Stimulated activated CD8-positive, alpha-beta memory T cell treated with anti-CD3 and anti-CD28 coated beads, Interleukin-2, amount 100 ng/mL, for 1 hour (primary cell): ENCODE data around the gene NBEAL1.
"Not testable (repeated sequence)": the region's sequence is repeated elsewhere in the genome, so short reads cannot be mapped to it uniquely, and the experiment has no call there.

Experiments used
- DNase-seq, 2 donors: peaks; one replicate each; pipeline ENCODE4 v3.0.0-alpha.2; 2020; ENCODE audit warnings: low read depth in 2 of 2

Gene NBEAL1

DNA sequence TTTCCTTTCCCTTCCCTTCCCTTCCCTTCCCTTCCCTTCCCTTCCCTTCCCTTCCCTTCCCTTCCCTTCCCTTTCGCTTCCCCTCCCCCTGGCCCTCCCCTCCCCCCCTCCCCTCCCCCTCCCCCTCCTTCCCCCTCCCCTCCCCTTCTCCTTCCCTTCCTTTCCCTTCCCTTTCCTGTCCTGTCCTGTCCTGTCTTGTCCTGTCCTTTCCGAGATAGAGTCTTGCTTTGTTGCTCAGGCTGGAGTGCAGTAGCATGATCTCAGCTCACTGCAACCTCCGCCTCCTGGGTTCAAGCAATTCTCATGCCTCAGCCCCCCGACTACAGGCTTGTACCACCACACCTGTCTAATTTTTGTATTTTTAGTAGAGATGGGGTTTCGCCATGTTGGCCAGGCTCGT lies 24.5 kb downstream of the NBEAL1 start:
- DNase-seq = not testable (repeated sequence)

- no peak for DNase-seq
These were observed 26.4 kb downstream of the NBEAL1 start for GRCh38 chr2:203040966-203041521.

DNA sequence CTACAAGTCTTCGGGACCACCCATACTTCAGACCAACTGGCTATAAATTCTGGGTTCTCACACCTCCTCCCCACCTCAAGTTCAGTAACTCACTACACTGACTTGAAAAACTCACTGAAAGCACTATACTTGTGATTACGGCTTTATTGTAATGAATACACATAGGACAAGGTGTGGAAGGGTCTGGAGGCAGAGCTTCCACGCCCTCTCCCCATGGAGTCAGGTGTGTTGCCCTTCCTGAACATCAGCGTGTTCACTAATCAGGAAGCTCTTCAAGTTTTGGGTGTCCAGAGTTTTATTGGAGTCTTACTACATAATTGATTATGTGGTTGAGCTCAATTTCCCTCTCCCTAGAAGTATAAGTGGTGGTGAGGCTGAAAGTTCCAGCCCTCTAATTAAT lies 27.5 kb downstream of the NBEAL1 start:
- DNase-seq = no peak

GRCh38 chr2:203043226-203043625 lies 28.6 kb downstream of the NBEAL1 start:
- no peak for DNase-seq

GRCh38 chr2:203045867-203046266 lies 31.2 kb downstream of the NBEAL1 start:
- no peak for DNase-seq

GRCh38 chr2:203052539-203052938 lies 37.9 kb downstream of the NBEAL1 start:
- no peak for DNase-seq

- no peak for DNase-seq
These were observed 45.0 kb downstream of the NBEAL1 start for GRCh38 chr2:203059567-203060240.

DNA sequence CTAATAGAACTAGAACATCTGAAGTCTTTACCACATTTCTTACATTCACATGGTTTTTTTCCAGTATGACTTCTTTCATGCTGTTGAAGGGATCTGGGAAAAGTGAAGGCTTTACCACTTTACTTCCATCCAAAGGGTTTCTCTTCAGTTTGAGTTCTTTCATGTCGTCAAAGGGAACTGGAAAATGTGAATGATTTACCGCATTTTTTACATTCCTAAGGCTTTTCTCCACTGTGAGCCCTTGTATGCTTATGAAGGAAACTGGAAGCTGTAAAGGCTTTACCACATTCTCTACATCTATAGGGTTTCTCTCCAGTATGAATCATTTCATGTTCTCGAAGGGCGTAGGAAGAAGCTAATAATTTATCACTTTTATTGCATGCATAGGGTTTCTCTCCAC lies 46.7 kb downstream of the NBEAL1 start:
- no peak for DNase-seq

- DNase-seq = no peak
These were observed 47.5 kb downstream of the NBEAL1 start for GRCh38 chr2:203062126-203062525.

DNA sequence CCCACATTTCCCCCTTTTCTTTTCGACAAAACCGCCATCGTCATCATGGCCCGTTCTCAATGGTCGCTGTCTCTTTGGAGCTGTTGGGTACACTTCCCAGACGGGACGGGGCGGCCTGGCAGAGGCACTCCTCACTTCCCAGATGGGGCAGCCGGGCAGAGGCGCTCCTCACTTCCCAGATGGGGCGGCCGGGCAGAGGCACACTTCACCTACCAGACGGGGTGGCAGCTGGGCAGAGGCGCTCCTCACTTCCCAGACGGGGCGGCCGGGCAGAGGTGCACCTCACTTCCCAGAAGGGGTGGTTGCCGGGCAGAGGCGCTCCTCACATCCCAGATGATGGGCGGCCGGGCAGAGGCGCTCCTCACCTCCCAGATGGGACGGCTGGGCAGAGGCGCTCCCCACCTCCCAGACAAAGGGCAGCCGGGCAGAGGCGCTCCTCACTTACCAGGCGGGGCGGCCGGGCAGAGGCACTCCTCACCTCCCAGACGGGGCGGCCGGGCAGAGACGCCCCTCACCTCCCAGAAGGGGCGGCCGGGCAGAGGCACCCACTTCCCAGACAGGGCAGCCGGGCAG lies 51.9 kb downstream of the NBEAL1 start:
- not testable (repeated sequence) for DNase-seq

- DNase-seq = no peak
These were observed 56.0 kb downstream of the NBEAL1 start for GRCh38 chr2:203070701-203071100.

DNA sequence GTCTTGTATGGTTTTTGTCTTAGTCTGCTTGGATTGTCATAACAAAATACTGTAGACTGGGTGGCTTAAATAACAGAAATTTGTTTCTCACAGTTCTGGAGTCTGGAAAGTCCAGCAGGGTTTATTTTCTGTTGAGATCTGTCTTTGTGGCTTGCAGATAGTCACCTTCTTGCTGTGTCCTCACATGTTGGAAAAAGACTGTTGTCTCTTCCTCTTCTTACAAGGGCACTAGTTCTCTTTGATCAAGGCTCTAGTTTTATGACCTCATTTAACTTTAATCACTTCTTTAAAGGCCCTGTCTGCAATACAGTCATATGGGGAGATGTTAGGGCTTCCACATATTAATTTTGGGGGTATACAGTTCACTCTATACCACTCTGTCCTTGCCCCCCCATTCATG lies 56.5 kb downstream of the NBEAL1 start:
- no peak for DNase-seq

GRCh38 chr2:203072371-203072770 lies 57.7 kb downstream of the NBEAL1 start:
- no peak for DNase-seq

DNA sequence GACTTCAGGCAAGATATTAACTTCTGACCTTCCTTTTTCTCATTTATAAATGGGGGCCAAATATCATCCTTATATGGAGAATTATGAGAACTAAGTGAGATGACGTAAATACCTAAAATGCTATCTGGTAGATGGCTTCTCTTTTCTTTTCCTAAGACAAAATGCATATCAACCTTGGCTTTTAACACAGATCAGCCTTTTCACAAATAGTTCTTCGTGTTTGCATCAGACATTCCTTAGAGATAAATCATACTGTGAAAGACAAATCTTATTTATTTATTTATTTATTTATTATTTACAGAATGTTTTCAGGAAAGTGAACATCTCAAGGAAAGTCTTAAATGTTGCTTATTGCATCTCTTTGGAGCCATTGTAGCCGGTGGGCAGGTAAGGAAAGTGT lies 62.8 kb downstream of the NBEAL1 start:
- DNase-seq = no peak

DNA sequence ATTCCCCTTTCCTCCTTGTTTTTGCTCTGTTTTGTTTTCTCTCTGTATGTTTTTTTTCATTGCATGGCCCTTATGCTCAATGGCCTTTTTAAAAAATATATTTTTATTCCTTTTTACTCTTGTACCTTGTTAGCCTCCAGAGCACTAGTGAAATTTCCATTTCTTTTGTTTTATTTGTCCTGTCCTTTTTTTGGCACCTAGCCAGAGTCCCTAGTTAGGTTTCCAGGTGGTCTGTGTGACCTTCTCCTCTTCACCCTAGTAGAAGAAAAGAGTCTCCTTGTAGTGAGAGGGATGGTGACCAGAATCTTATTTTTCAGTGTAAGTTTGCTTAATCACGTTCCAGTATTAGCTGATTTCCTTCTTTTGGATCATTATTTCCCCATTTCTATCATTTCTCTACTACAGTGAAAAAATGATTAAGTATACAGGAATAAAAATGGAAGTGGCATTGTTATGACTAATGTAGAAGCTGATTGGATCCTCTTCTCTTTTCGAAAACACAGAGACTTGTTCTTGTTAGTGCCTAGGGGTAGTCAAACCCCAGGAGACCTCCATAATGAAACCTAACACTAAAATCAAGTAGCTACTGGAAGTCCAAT lies 65.9 kb downstream of the NBEAL1 start:
- DNase-seq = no peak

DNA sequence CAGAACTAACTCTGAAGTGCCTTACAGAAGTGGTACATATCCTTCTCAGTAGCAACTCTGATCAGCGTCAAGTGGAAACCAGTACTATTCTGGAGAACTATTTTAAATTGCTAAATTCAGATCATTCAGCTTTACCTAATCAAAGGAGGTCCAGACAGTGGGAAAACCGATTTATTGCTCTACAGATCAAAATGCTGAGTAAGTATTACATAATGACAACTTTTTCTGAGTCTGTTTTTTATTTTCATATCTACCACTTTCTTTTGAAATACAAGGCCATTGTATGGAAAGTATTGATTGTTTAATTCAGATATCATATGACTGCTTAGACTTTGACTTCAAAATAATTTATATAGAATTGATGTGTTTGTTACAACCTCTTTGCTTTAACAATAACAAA lies 68.7 kb downstream of the NBEAL1 start:
- DNase-seq = no peak

- DNase-seq = not testable (repeated sequence)
These were observed 71.7 kb downstream of the NBEAL1 start for GRCh38 chr2:203086381-203086780.

GRCh38 chr2:203090721-203091120 lies 76.0 kb downstream of the NBEAL1 start:
- DNase-seq = not testable (repeated sequence)

DNA sequence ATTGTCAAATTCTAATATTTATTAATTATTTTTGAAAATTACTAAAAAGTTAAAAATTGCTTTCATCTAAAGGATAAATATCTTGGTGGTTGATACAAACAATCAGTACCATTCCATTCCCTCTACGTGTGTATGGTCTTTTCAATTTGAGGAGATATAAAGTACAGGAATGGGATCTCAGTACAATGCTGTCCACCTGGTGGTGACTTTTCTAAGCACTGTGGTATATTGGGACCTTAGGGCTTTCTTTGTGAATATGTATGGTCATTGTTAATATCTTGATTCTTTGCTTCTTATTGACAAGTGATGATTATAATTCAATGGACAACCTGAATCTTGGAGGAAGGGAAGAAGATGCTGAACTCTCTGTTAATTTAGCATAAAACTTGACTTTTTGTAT lies 83.1 kb downstream of the NBEAL1 start:
- no peak for DNase-seq

DNA sequence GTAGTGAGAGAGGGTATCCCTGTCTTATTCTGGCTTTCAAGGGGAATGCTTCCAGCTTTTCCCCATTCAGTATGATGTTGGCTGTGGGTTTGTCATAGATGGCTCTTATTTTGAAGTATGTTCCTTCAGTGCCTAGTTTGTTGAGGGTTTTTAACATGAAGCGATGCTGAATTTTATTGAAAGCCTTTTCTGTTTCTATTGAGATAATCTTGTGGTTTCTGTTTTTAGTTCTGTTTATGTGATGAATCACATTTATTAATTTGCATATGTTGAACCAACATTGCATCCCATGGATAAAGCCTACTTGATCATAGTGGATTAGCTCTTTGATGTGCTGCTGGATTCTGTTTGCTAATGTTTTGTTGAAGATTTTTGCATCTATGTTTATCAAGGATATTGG lies 87.7 kb downstream of the NBEAL1 start:
- DNase-seq = not testable (repeated sequence)

- DNase-seq = no peak
These were observed 89.6 kb downstream of the NBEAL1 start for GRCh38 chr2:203104273-203104672.

- no peak for DNase-seq
These were observed 91.3 kb downstream of the NBEAL1 start for GRCh38 chr2:203105996-203106395.

GRCh38 chr2:203110496-203110895 lies 95.8 kb downstream of the NBEAL1 start:
- DNase-seq = not testable (repeated sequence)
